Umbilical cord (tissue), 2 donors: ENCODE results near the gene NOL3. TPM values are rescaled to one million over a fixed set of nuclear protein-coding genes. Genes with fewer than 3 reads are reported as not detected.

Experiments used
- DNase-seq: peaks from one replicate; pipeline ENCODE4 v3.0.0-alpha.2; 2015; ENCODE audit warnings: low spot score
- total RNA-seq: library from RNA; depleted of rRNA; stranded (reverse); fragments of >200 nt; gene quantifications from one replicate; pipeline ENCODE4 v1.2.3, GENCODE V29; 2014; ENCODE audit warnings: low replicate concordance; ENCODE audit not compliant: insufficient read depth

NOL3 gene
- total RNA-seq, 1 donor from 2014 or later = 17.1 TPM

DNA sequence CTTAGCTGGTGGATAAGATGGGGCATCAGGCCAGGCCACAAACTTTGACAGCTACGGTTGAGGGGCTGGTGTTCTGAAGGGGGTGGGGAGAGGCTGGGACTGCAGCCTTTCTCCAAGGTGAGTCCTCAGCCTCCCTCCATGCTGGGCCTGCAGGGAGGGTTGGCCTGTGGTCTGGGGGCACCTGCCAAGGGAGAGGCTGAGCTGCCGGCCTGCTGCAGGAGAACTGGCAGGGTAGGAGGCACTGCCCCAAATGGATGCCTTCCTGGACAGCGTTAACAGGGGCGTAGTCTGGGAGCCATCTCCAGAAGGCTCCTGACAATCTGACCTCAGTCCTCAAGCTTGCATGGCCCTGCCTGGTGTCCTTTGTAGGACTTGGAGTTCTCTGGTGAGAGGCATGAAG is 33.7 kb downstream of the NOL3 start:
- DNase-seq = no peak

- no peak for DNase-seq
Observed at GRCh38 chr16:67206129-67206837, 35.9 kb downstream of the NOL3 start.

- DNase-seq = no peak
Observed at GRCh38 chr16:67206838-67207248, 36.5 kb downstream of the NOL3 start.

- no peak for DNase-seq
Observed at GRCh38 chr16:67207249-67208091, 37.1 kb downstream of the NOL3 start.

GRCh38 chr16:67208154-67208896 is 38.0 kb downstream of the NOL3 start:
- DNase-seq = no peak

GRCh38 chr16:67209565-67209964 is 39.2 kb downstream of the NOL3 start:
- DNase-seq = no peak

GRCh38 chr16:67210069-67210937 is 40.0 kb downstream of the NOL3 start:
- no peak for DNase-seq

- DNase-seq = no peak
Observed at GRCh38 chr16:67211674-67212073, 41.3 kb downstream of the NOL3 start.

DNA sequence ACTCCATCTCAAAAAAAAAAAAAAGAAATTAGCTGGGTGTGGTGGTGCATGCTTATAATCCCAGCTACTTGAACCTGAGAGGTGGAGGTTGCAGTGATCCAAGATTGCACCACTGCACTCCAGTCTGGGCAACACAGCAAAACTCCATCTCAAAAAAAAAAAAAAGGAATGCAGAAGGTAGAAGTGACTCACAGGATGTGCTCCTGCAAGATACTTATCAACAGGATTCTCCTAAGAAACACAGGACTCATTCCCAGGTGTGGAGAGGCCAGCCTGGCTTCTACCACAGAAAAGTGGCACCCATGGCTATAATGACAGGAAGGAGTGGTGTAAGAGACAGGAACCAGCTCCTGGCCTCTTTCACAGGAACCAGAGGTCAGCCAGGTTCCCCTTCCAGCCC is 42.4 kb downstream of the NOL3 start:
- DNase-seq = no peak

- DNase-seq = no peak
Observed at GRCh38 chr16:67213197-67214019, 43.1 kb downstream of the NOL3 start.

DNA sequence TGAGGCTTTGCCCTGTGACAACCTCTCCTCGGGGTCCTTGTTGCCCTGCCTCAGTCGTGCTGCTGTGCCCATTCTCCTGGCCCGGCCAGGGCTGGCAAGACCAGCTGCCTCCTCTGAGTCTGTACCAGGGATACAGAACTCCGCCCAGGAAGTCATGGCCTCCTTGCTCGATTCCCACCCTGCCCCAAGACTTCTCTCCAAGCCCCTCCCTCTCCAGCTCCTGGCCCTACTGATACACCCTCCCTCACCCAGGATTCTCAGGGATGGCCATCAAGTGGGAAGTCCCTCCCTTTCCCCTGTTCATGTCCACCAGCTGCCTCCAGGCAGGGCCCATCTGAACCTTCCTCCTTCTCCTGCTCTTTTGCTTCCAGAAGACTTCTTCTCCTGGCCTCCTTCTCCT is 45.4 kb downstream of the NOL3 start:
- no peak for DNase-seq

GRCh38 chr16:67216612-67217490 is 46.5 kb downstream of the NOL3 start:
- DNase-seq = peak; percentile 63

- no peak for DNase-seq
Observed at GRCh38 chr16:67223992-67224391, 53.7 kb downstream of the NOL3 start.

Other genes with a start within 250 kb of the NOL3 start
- 19.0 TPM for gene RRAD, start 245.0 kb upstream of the NOL3 start, total RNA-seq
- gene CIAO2B, start 236.1 kb upstream of the NOL3 start, total RNA-seq = 72.5 TPM
- 53.7 TPM for gene CES2, start 235.0 kb upstream of the NOL3 start, total RNA-seq
- 3.4 TPM for gene CES3, start 209.3 kb upstream of the NOL3 start, total RNA-seq
- gene CES4A, start 181.9 kb upstream of the NOL3 start, total RNA-seq = 4.1 TPM
- 51.3 TPM for gene CBFB, start 141.4 kb upstream of the NOL3 start, total RNA-seq
- 18.5 TPM for gene PHAF1, start 60.6 kb upstream of the NOL3 start, total RNA-seq
- 37.3 TPM for gene B3GNT9, start 19.5 kb upstream of the NOL3 start, total RNA-seq
- gene TRADD, start 10.6 kb upstream of the NOL3 start, total RNA-seq = 10.8 TPM
- 9.6 TPM for gene FBXL8, start 10.6 kb upstream of the NOL3 start, total RNA-seq
- gene HSF4, start 5.8 kb upstream of the NOL3 start, total RNA-seq = 17.3 TPM
- 2.6 TPM for gene MATCAP1, start 13.4 kb downstream of the NOL3 start, total RNA-seq
- 0.24 TPM for gene EXOC3L1, start 19.6 kb downstream of the NOL3 start, total RNA-seq
- gene E2F4, start 21.6 kb downstream of the NOL3 start, total RNA-seq = 85.7 TPM
- gene ELMO3, start 28.6 kb downstream of the NOL3 start, total RNA-seq = not detected
- gene TMEM208, start 56.6 kb downstream of the NOL3 start, total RNA-seq = 5.5 TPM
- gene FHOD1, start 76.9 kb downstream of the NOL3 start, total RNA-seq = 2.6 TPM
- 1.2 TPM for gene SLC9A5, start 78.4 kb downstream of the NOL3 start, total RNA-seq
- 20.9 TPM for gene PLEKHG4, start 109.0 kb downstream of the NOL3 start, total RNA-seq
- 3.4 TPM for gene KCTD19, start 156.2 kb downstream of the NOL3 start, total RNA-seq
- gene LRRC36, start 156.3 kb downstream of the NOL3 start, total RNA-seq = 1.9 TPM
- 26.5 TPM for gene TPPP3, start 223.0 kb downstream of the NOL3 start, total RNA-seq
- gene ZDHHC1, start 245.9 kb downstream of the NOL3 start, total RNA-seq = 5.3 TPM